HG03025 (cell line): ENCODE measurements around the gene MSI2.

Experiments
- ATAC-seq: cut with Tn5 transposase; IDR thresholded peaks from one replicate; pipeline ENCODE4 v1.9.1; 2021; ENCODE audit warnings: mild to moderate bottlenecking, moderate library complexity; ENCODE audit not compliant: unreplicated experiment, low FRiP score

Gene MSI2

GRCh38 chr17:57663326-57664070 lies 407.2 kb downstream of the MSI2 start:
- no peak for ATAC-seq

- no peak for ATAC-seq
Measured at GRCh38 chr17:57665128-57665527, 408.8 kb downstream of the MSI2 start.

- ATAC-seq, result no peak
Measured at GRCh38 chr17:57665696-57666095, 409.4 kb downstream of the MSI2 start.

GRCh38 chr17:57666201-57666870 lies 410.0 kb downstream of the MSI2 start:
- ATAC-seq, result no peak

GRCh38 chr17:57666946-57667345 lies 410.6 kb downstream of the MSI2 start:
- no peak for ATAC-seq

- ATAC-seq, result no peak
Measured at GRCh38 chr17:57667461-57667923, 411.2 kb downstream of the MSI2 start.

GRCh38 chr17:57668332-57668731 lies 412.0 kb downstream of the MSI2 start:
- ATAC-seq, result no peak

GRCh38 chr17:57669671-57670529 lies 413.6 kb downstream of the MSI2 start:
- ATAC-seq, result no peak

- no peak for ATAC-seq
Measured at GRCh38 chr17:57670769-57671569, 414.6 kb downstream of the MSI2 start.

GRCh38 chr17:57671667-57672632 lies 415.6 kb downstream of the MSI2 start:
- no peak for ATAC-seq

- ATAC-seq, result no peak
Measured at GRCh38 chr17:57672971-57673370, 416.6 kb downstream of the MSI2 start.

- no peak for ATAC-seq
Measured at GRCh38 chr17:57674894-57675293, 418.6 kb downstream of the MSI2 start.

GRCh38 chr17:57675427-57676387 lies 419.4 kb downstream of the MSI2 start:
- ATAC-seq, result no peak

- ATAC-seq, result no peak
Measured at GRCh38 chr17:57676543-57676942, 420.2 kb downstream of the MSI2 start.

GRCh38 chr17:57677301-57677700 lies 421.0 kb downstream of the MSI2 start:
- ATAC-seq, result no peak

GRCh38 chr17:57677858-57678257 lies 421.5 kb downstream of the MSI2 start:
- ATAC-seq, result no peak

- ATAC-seq, result no peak
Measured at GRCh38 chr17:57678393-57678792, 422.1 kb downstream of the MSI2 start.

- ATAC-seq, result no peak
Measured at GRCh38 chr17:57679356-57679755, 423.0 kb downstream of the MSI2 start.
